Ascending aorta (tissue), 2 donors: ENCODE results near the gene HOXD12. TPM values are rescaled to one million over a fixed set of nuclear protein-coding genes. Genes with fewer than 3 reads are reported as not detected.
A peak's percentile ranks its signal among the peaks of the same experiment; 100 is the strongest.

ENCODE experiments used
- DNase-seq, 2 donors: peaks; one replicate each; pipeline ENCODE4 v3.0.0-alpha.2; 2019; ENCODE audit warnings: low spot score in 2 of 2
- H3K27ac ChIP-seq, 2 donors: fragments of 200-600 bp; sonication (generic); one replicate each; pipeline ENCODE4 v1.5.1; 2016 to 2017; ENCODE audit warnings: mild to moderate bottlenecking in 1 of 2
- H3K27me3 ChIP-seq: fragments of 200-600 bp; sonication (generic); one replicate; pipeline ENCODE4 v1.5.1; 2017
- H3K36me3 ChIP-seq, 2 donors: fragments of 200-600 bp; sonication (generic); one replicate each; pipeline ENCODE4 v1.5.1; 2016
- H3K4me1 ChIP-seq, 2 donors: fragments of 200-600 bp; sonication (generic); one replicate each; pipeline ENCODE4 v1.5.1; 2016 to 2017; ENCODE audit warnings: mild to moderate bottlenecking in 1 of 2
- H3K4me3 ChIP-seq, 2 donors: fragments of 200-600 bp; sonication (generic); one replicate each; pipeline ENCODE4 v1.5.1; 2016 to 2017; ENCODE audit warnings: mild to moderate bottlenecking in 1 of 2
- H3K9me3 ChIP-seq, 2 donors: fragments of 200-600 bp; sonication (generic); one replicate each; pipeline ENCODE4 v1.5.1; 2016
- intact Hi-C: fragments of 100-400 bp; cut with DNase I; formaldehyde crosslinking; loops from one replicate; pipeline ENCODE4 v1.15.1; 2023
- total RNA-seq: library from RNA; depleted of rRNA; stranded (reverse); fragments of >200 nt; gene quantifications from one replicate; pipeline ENCODE4 v1.1.0, GENCODE V29; 2016
- TF ChIP-seq, protein P1 (sequence below), 3 experiments: fragments of 200-600 bp in 2 of 3; fragments of 450-650 bp in 1 of 3; sonication (generic) in 2 of 3; IDR thresholded peaks; one replicate each; pipeline ENCODE4 v1.5.1; 2016 to 2019; ENCODE audit warnings: antibody characterized with exemption in 3 of 3, mild to moderate bottlenecking in 1 of 3, moderate library complexity in 1 of 3

Gene HOXD12
- total RNA-seq, 1 donor from 2014 or later = not detected

DNA sequence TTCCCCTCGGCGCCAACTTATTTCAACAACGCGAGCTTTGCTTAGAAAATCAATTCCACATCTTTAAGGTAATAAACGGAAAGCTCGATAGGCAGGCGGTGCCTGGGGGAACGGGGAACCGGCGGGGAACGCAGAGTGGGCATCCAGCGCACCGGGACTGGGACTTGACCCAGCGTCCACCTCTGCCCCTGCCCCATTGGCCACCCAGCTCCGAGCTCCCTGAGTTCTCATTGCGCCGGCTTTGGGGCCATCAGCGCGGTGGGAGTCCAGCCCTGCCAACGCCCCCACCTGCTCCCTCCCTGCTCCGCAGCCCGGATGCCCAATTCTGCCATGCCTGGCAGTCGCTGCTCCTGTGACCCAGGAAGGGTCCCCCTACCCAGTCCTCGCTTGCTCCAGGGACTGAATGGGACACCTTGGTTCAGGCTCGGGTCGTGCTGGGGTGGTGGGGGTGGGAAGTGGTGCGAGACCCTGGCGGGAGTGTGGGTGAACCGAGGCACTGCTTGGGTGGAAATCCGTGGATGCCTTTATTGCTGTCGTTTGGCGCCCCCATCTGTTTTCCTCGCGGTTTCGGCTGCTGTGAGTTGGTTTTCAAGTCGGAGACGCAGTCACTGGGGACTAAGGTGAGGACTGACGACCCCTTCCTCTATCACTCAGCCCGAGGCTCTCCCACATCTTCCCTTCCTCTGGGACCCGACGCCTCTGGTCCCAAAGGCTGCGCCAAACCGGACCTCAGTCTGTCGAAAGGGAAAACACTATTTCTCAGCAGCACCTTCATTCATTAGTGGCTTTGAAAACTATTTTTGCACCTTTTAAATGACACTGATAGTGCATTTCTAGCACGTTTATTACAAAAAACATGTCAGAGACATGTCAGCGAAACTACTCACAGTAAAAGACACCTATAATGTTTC is 13.5 kb upstream of the HOXD12 start:
- no peak overlapping the region for H3K27ac ChIP-seq
- DNase-seq = peak in 1 of 2 donors; percentile 62
- intact Hi-C loops = loop anchor here (5.0 kb wide), 1 partner anchor 84 kb away; the partner anchor contains the start of gene LNPK
- peak overlapping the region in 1 of 2 donors; percentile 32 for H3K4me3 ChIP-seq
- TF ChIP-seq, protein P1, sequence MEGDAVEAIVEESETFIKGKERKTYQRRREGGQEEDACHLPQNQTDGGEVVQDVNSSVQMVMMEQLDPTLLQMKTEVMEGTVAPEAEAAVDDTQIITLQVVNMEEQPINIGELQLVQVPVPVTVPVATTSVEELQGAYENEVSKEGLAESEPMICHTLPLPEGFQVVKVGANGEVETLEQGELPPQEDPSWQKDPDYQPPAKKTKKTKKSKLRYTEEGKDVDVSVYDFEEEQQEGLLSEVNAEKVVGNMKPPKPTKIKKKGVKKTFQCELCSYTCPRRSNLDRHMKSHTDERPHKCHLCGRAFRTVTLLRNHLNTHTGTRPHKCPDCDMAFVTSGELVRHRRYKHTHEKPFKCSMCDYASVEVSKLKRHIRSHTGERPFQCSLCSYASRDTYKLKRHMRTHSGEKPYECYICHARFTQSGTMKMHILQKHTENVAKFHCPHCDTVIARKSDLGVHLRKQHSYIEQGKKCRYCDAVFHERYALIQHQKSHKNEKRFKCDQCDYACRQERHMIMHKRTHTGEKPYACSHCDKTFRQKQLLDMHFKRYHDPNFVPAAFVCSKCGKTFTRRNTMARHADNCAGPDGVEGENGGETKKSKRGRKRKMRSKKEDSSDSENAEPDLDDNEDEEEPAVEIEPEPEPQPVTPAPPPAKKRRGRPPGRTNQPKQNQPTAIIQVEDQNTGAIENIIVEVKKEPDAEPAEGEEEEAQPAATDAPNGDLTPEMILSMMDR (IDR thresholded peaks at IDR 0.05) = peak; percentile 31 to 65 (median 42)
- H3K4me1 ChIP-seq = no peaks in the 10 kb centered on the region
- no peaks in the 10 kb centered on the region for H3K36me3 ChIP-seq
- peaks cover 70% of the 10 kb centered on the region for H3K27me3 ChIP-seq
- no peaks in the 10 kb centered on the region for H3K9me3 ChIP-seq

DNA sequence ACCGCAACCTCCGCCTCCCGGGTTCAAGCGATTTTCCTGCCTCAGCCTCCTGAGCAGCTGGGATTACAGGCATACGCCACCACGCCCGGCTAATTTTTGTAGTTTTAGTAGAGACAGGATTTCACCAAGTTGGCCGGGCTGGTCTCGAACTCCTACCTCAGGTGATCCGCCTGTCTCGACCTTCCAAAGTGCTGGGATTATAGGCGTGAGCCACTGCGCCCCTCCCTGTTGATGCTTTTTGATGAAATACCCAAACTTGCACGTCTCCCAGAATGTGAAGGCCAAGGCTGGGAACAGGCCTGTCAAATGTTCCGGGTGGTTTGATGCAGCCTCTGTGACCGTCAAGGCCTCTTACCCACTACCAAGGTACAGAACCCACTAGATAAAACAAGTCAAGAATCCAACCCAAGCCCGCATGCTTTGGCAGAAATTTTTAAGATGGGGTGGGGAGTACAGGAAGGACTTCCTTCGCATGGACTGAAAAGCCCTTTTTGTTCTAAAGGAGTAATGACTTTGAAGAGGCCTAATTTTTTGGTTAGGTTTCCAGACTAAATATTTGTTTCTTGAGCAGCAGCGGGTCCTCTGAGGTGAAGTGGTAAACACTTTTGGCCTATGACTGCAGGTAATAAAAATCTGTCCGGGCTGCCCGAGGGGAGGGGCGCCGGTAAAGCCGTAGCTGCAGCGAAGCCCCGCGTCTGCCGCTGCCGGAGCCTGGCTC is 12.1 kb upstream of the HOXD12 start:
- Histone ChIP-seq H3K4me3 (peak overlapping the region in 1 of 2 donors; percentile 53), H3K27me3 (peaks cover 70% of the 10 kb centered on the region), H3K4me1 (peaks cover 0 to 2% of the 10 kb centered on the region in 2 donors), H3K9me3 (no peaks in the 10 kb centered on the region), H3K36me3 (no peaks in the 10 kb centered on the region), H3K27ac (no peak overlapping the region)
- DNase-seq = no peak
- TF ChIP-seq, protein P1 (IDR thresholded peaks at IDR 0.05) = no peak
- intact Hi-C loops = loop anchor here (1.0 to 5.0 kb wide), 2 partner anchors 85 to 397 kb away; partner anchors contain the start of gene LNPK

DNA sequence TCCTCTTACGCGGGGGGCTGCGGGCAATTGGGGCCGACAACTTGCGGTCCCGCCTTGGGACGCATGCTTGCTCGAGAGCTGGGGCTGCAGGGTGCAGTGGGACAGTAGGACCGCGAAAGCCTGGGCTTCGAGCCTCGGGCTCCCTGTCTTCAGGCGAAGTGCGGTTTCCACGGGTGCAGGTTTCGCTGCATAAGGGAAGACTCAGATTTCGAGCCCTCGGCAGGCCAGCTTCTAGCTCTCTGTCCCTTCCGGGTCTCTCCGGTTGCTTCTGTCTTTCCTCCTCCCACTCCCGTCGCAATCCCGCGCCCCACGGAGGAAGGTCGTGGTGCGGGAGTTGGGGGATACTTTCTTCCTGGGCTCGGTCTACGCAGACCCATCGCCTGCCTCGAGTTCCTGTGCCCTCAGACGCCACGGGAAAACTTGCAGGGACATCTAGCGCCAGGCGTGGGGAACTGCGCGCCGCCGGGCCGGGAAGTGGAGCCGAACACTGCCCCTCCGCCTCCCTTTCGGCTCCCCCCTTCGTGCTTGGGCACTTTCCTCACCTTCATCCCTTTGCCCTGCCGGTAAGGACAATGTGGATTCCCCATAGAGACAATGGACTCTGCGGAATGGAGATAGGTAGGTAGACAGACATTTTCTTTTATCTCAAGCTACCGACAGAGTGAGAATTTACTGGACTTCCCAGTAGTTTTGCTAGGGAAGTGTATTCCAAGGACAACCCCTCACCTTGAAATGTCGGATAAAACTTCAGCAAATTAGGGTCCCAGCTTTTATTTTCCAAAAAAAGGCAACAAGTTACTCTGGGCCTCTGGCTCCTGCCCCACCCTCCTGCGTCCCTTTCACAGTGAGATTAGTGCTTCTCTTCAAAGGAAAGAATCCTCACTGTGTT is 11.3 kb upstream of the HOXD12 start:
- H3K4me1 ChIP-seq = peaks cover 3 to 5% of the 10 kb centered on the region in 2 donors
- TF ChIP-seq, protein P1 (IDR thresholded peaks at IDR 0.05) = peak; percentile 65 to 93 (median 93)
- intact Hi-C loops = loop anchor here (1.0 to 5.0 kb wide), 2 partner anchors 86 to 398 kb away; partner anchors contain the start of gene LNPK
- H3K9me3 ChIP-seq = no peaks in the 10 kb centered on the region
- peaks cover 70% of the 10 kb centered on the region for H3K27me3 ChIP-seq
- H3K4me3 ChIP-seq = peak overlapping the region; percentile 3 to 53
- peak in 1 of 2 donors; percentile 79 for DNase-seq
- no peaks in the 10 kb centered on the region for H3K36me3 ChIP-seq
- no peak overlapping the region for H3K27ac ChIP-seq

DNA sequence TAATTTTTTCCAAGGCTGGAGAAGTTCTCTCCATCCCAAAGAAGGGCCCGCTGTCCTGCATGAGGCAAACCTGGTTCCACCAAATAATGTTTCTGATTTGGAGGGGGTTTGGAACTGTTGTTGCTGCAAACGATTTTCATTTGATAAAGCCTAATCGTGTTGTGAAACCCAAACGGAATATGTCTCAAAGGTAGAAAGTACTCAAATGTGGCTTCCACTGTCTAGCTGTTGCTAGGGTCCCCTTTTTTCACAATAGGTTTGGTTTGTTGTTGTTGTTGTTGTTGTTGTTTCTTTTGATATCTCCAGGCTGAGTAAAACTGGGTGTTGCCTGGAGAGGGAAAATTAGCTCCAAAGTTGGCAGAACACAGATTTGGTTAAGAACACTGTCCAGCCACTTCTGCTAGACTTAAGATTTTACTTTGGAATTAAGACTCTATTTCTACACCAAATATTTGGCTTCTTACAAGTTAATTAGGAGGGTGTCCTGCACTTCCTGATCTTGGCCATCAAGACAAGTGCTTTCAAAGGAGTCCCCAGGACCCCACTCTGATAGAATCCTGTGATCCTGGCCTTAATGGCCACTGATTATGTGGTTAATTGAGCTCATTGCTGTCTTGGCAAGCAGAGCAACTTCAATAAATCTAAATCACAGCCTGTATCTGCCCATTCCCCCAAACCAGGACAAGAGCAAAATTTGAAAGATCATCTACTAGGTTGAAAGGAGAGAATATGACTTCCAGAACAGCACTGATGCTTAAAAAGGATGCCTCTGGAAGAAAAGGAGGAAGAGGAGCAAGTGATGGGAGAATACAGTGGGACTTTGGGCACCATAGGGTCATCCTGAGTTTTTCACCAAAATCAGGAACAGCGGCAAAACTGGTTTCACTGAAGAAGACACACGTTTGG is 10.4 kb upstream of the HOXD12 start:
- Histone ChIP-seq H3K4me1 (peaks cover 5% of the 10 kb centered on the region in 2 donors), H3K36me3 (no peaks in the 10 kb centered on the region), H3K4me3 (no peak overlapping the region), H3K9me3 (no peaks in the 10 kb centered on the region), H3K27ac (no peak overlapping the region), H3K27me3 (peaks cover 70% of the 10 kb centered on the region)
- no peak for DNase-seq
- intact Hi-C loops = loop anchor here (1.0 to 5.0 kb wide), 2 partner anchors 87 to 399 kb away; partner anchors contain the start of gene LNPK
- TF ChIP-seq, protein P1 (IDR thresholded peaks at IDR 0.05) = no peak
